Caco-2 (cell line): ENCODE data around the gene MYL7. TPM values are rescaled to one million over a fixed set of nuclear protein-coding genes. Genes with fewer than 3 reads are reported as not detected.
A peak's percentile ranks its signal among the peaks of the same experiment; 100 is the strongest.

Source experiments
- BruUV-seq: library from RNA; stranded (reverse); fragments of 400-500 nt; replicated peaks from 2 replicates; lab custom pipeline; 2021; lab: Mats Ljungman, UMichigan
- CTCF ChIA-PET: fragments of 300-600 bp; sonication (Branson Sonifier 250); formaldehyde crosslinking; loops from one replicate; lab custom pipeline; 2022; ENCODE audit warnings: antibody characterized with exemption; lab: Charles Lee
- POLR2A ChIA-PET: fragments of 300-600 bp; sonication (Branson Sonifier 250); formaldehyde crosslinking; loops from one replicate; lab custom pipeline; 2022; ENCODE audit warnings: antibody characterized with exemption; lab: Charles Lee
- DNase-seq, 2 experiments: peaks; one replicate each; pipeline versions ENCODE4 v3.0.0 to v3.0.0-alpha.2; 2020 to 2022
- H3K27me3 ChIP-seq: replicated peaks from 2 replicates; pipeline ENCODE4 v1.6.0; 2011; ENCODE audit warnings: low read length; ENCODE audit not compliant: control insufficient read depth, insufficient read depth
- H3K36me3 ChIP-seq: 2 replicates; pipeline ENCODE4 v1.5.1; 2011; ENCODE audit warnings: low read length; ENCODE audit not compliant: control insufficient read depth, insufficient read depth
- H3K4me1 ChIP-seq: fragments of 250-450 bp; sonication (Bioruptor Pico); 2 replicates; pipeline ENCODE4 v1.5.1; 2020; ENCODE audit warnings: mild to moderate bottlenecking
- H3K4me3 ChIP-seq: 2 replicates; pipeline ENCODE4 v1.5.1; 2011; ENCODE audit warnings: low read depth, mild to moderate bottlenecking, control low read depth, low read length
- H3K9me3 ChIP-seq: fragments of 250-450 bp; sonication (Bioruptor Pico); 2 replicates; pipeline ENCODE4 v1.5.1; 2020; ENCODE audit warnings: mild to moderate bottlenecking, moderate library complexity
- H3K27ac Mint-ChIP-seq: one replicate; pipeline ENCODE4 v1.8.0; 2022; ENCODE audit warnings: mixed read lengths; ENCODE audit not compliant: unreplicated experiment
- H3K27me3 Mint-ChIP-seq: one replicate; pipeline ENCODE4 v1.8.0; 2022; ENCODE audit warnings: mixed read lengths; ENCODE audit not compliant: insufficient read depth, unreplicated experiment
- H3K36me3 Mint-ChIP-seq: one replicate; pipeline ENCODE4 v1.8.0; 2022; ENCODE audit warnings: mild to moderate bottlenecking, mixed read lengths; ENCODE audit not compliant: insufficient read depth, unreplicated experiment
- H3K4me1 Mint-ChIP-seq: one replicate; pipeline ENCODE4 v1.8.0; 2022; ENCODE audit warnings: low read depth, mixed read lengths; ENCODE audit not compliant: unreplicated experiment
- H3K4me3 Mint-ChIP-seq: one replicate; pipeline ENCODE4 v1.8.0; 2022; ENCODE audit warnings: mild to moderate bottlenecking, moderate library complexity, mixed read lengths; ENCODE audit not compliant: unreplicated experiment
- H3K9me3 Mint-ChIP-seq: one replicate; pipeline ENCODE4 v1.8.0; 2022; ENCODE audit warnings: mixed read lengths; ENCODE audit not compliant: unreplicated experiment
- CTCF ChIP-seq, 2 experiments: fragments of 200-600 bp in 1 of 2; IDR thresholded peaks; 1 replicate in 1 of 2; 2 replicates in 1 of 2; pipeline versions ENCODE4 v1.5.1 to v1.8.0; 2011 to 2022; ENCODE audit warnings: antibody characterized with exemption in 1 of 2, control low read depth in 1 of 2, inconsistent platforms in 1 of 2, low read depth in 1 of 2, low read length in 1 of 2, mild to moderate bottlenecking in 1 of 2, moderate library complexity in 1 of 2; ENCODE audit not compliant: insufficient read depth in 1 of 2, severe bottlenecking in 1 of 2, unreplicated experiment in 1 of 2
- intact Hi-C: fragments of 100-400 bp; cut with micrococcal nuclease; formaldehyde crosslinking; loops from one replicate; pipeline ENCODE4 v1.10.0; 2022; ENCODE audit not compliant: unreplicated experiment
- total RNA-seq: library from RNA; stranded (reverse); gene quantifications from 2 replicates; pipeline ENCODE4 v1.2.3, GENCODE V29; 2022

The MYL7 gene
- total RNA-seq, 1 experiment from 2014 or later, result 16.2 TPM

- POLR2A ChIA-PET, result no interaction called here
- no peaks in the 10 kb centered on the region for H3K27me3 ChIP-seq
- no TSS peak for BruUV-seq
- H3K36me3 Mint-ChIP-seq, result no peaks in the 10 kb centered on the region
- H3K4me1 Mint-ChIP-seq, result peaks cover 6% of the 10 kb centered on the region
- no peak for TF ChIP-seq CTCF (IDR thresholded peaks at IDR 0.05; ENCODE audit: insufficient read depth in 1 of 2, low read depth in 1 of 2, low read length in 1 of 2, severe bottlenecking in 1 of 2, unreplicated experiment in 1 of 2)
- no peak overlapping the region for H3K4me3 Mint-ChIP-seq
- CTCF ChIA-PET, result no interaction called here
- no peaks in the 10 kb centered on the region for H3K9me3 ChIP-seq
- peak in 1 of 2 experiments; percentile 13 for DNase-seq
- intact Hi-C loops, result no loop called here
- H3K4me1 ChIP-seq, result no peaks in the 10 kb centered on the region
- H3K9me3 Mint-ChIP-seq, result no peaks in the 10 kb centered on the region
- no peak overlapping the region for H3K27ac Mint-ChIP-seq
- H3K4me3 ChIP-seq, result no peak overlapping the region
- H3K27me3 Mint-ChIP-seq, result no peaks in the 10 kb centered on the region
- no peaks in the 10 kb centered on the region for H3K36me3 ChIP-seq
These were observed 7.9 kb upstream of the MYL7 start for GRCh38 chr7:44148961-44149536.

- Histone ChIP-seq H3K4me1 (no peaks in the 10 kb centered on the region), H3K36me3 (no peaks in the 10 kb centered on the region), H3K9me3 (no peaks in the 10 kb centered on the region), H3K4me3 (no peak overlapping the region), H3K27me3 (no peaks in the 10 kb centered on the region)
- CTCF ChIA-PET, result no interaction called here
- intact Hi-C loops, result no loop called here
- no peaks in the 10 kb centered on the region for H3K27me3 Mint-ChIP-seq
- H3K36me3 Mint-ChIP-seq, result no peaks in the 10 kb centered on the region
- no peaks in the 10 kb centered on the region for H3K9me3 Mint-ChIP-seq
- POLR2A ChIA-PET, result no interaction called here
- peaks cover 6% of the 10 kb centered on the region for H3K4me1 Mint-ChIP-seq
- BruUV-seq, result no TSS peak
- no peak overlapping the region for H3K27ac Mint-ChIP-seq
- no peak for TF ChIP-seq CTCF (IDR thresholded peaks at IDR 0.05; ENCODE audit: insufficient read depth in 1 of 2, low read depth in 1 of 2, low read length in 1 of 2, severe bottlenecking in 1 of 2, unreplicated experiment in 1 of 2)
- peak in 1 of 2 experiments; percentile 4 for DNase-seq
- H3K4me3 Mint-ChIP-seq, result no peak overlapping the region
These were observed 7.0 kb upstream of the MYL7 start for GRCh38 chr7:44148166-44148565.

- CTCF ChIA-PET, result no interaction called here
- POLR2A ChIA-PET, result no interaction called here
- Mint-ChIP-seq H3K27me3 (no peaks in the 10 kb centered on the region), H3K4me3 (no peak overlapping the region), H3K9me3 (no peaks in the 10 kb centered on the region), H3K36me3 (no peaks in the 10 kb centered on the region), H3K4me1 (peaks cover 3% of the 10 kb centered on the region), H3K27ac (no peak overlapping the region)
- Histone ChIP-seq H3K4me3 (no peak overlapping the region), H3K9me3 (no peaks in the 10 kb centered on the region), H3K36me3 (no peaks in the 10 kb centered on the region), H3K4me1 (no peaks in the 10 kb centered on the region), H3K27me3 (no peaks in the 10 kb centered on the region)
- peak in 1 of 2 experiments; percentile 28 for DNase-seq
- TF ChIP-seq CTCF (IDR thresholded peaks at IDR 0.05; ENCODE audit: insufficient read depth in 1 of 2, low read depth in 1 of 2, low read length in 1 of 2, severe bottlenecking in 1 of 2, unreplicated experiment in 1 of 2), result no peak
- intact Hi-C loops, result no loop called here
- no TSS peak for BruUV-seq
These were observed 6.2 kb upstream of the MYL7 start for GRCh38 chr7:44147026-44147991.
